Measurements from ENCODE around the gene TNK1.

The TNK1 gene

DNA sequence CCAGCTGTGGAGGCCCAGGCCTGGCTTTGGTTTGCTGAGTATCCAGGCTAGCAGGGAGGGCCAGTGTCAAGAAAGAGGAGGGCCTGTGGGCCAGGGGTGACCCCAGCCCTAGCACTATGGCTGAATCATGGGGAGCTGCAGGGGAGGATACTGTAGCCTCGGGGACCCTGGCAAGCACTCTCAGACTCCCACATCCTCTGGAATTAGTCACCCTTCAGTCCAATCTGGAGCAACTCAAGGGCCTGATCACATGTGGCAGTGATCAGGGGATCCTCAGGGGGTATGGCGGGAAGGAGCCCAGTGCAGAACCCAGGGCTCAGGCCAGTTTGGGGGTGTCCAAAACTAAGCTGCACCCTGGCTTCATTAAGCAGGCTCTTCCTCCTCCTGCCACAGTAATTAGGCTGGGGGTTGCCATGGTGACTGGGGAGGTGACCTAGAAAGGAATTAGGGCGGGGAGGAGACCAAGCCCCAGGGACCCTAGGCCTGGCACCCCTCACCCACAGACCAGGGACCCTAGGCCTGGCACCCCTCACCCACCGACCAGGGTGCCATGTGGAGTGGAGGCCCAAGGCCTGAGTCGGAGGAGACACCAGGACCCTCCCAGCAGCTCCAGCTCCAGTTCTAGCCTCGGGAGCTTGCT, 32.6 kb downstream of the TNK1 start:
- no peak for DNase-seq

DNA sequence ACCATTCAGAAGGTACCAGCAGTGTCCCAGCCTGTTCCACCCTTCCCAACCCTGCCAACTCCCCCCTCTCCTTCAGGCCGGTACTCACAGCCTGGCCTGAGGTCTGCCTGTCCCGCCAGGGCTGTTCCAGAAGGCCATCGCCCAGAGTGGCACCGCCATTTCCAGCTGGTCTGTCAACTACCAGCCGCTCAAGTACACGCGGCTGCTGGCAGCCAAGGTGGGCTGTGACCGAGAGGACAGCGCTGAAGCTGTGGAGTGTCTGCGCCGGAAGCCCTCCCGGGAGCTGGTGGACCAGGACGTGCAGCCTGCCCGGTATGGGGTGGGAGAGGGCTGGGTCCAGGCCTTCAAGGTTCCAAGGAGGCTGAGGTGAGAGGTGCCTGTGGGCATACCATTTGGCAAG, 33.9 kb downstream of the TNK1 start:
- DNase-seq: no peak

DNA sequence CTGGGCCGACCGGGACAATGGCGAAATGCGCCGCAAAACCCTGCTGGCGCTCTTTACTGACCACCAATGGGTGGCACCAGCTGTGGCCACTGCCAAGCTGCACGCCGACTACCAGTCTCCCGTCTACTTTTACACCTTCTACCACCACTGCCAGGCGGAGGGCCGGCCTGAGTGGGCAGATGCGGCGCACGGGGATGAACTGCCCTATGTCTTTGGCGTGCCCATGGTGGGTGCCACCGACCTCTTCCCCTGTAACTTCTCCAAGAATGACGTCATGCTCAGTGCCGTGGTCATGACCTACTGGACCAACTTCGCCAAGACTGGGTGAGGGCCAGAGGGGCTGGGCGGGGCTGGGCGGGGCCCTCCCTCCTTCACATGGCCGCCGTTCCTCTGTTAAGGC, 34.9 kb downstream of the TNK1 start:
- DNase-seq: no peak

DNA sequence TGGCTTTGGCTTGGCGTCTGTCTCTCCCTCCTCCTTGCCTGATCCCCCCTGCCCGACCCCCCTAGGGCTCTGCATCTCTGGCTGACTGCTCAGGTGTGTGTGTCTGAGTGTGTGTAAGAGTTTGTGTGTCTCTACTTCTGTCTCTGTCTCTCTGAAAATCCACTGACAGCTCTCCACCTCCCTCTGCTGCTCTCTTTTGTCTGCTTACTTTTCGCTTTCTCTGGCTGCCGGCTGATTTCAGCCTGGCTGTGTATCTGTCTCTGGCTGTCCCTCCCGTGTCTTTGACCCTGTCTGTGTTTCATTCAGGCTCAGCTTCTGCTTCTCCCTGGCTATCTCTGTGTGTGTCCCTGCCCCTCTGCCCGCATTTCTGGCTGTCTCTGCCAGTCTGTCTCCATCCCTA, 35.4 kb downstream of the TNK1 start:
- DNase-seq: no peak

DNA sequence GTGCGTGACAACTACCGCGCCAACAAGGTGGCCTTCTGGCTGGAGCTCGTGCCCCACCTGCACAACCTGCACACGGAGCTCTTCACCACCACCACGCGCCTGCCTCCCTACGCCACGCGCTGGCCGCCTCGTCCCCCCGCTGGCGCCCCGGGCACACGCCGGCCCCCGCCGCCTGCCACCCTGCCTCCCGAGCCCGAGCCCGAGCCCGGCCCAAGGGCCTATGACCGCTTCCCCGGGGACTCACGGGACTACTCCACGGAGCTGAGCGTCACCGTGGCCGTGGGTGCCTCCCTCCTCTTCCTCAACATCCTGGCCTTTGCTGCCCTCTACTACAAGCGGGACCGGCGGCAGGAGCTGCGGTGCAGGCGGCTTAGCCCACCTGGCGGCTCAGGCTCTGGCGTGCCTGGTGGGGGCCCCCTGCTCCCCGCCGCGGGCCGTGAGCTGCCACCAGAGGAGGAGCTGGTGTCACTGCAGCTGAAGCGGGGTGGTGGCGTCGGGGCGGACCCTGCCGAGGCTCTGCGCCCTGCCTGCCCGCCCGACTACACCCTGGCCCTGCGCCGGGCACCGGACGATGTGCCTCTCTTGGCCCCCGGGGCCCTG, 36.3 kb downstream of the TNK1 start:
- DNase-seq: no peak

DNA sequence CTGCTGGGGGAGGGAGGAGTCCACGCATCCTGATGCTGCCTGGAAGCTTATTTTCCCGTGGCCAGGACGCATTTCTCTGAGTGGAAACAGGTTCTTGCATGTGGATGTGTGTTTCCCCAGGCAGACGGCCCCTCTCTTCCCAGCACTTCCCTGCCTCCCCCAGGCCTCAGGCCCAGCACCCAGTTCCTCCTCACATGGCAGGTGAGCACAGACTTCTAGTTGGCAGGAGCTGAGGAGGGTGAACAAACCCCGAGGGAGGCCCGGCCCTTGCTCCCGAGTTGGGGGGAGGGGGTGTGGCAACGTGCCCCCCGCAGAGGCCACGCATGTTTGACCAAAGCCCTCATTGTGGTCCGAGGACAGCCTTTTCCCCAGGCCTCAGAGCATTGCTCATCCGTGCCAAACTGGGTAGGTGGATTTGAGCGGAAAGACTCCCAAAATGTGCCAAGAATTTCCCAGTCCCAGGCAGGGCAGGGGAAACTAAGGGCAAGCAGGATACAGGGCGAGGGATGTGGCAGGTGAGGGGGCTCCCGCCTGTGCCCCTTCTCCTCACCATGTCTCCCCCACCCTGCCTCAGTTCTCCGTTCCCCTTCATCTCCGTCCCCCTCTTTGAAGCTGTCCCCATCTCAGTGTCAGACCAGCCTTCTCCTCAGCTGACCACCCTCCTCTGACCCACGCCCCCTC, 37.7 kb downstream of the TNK1 start:
- DNase-seq: no peak

DNA sequence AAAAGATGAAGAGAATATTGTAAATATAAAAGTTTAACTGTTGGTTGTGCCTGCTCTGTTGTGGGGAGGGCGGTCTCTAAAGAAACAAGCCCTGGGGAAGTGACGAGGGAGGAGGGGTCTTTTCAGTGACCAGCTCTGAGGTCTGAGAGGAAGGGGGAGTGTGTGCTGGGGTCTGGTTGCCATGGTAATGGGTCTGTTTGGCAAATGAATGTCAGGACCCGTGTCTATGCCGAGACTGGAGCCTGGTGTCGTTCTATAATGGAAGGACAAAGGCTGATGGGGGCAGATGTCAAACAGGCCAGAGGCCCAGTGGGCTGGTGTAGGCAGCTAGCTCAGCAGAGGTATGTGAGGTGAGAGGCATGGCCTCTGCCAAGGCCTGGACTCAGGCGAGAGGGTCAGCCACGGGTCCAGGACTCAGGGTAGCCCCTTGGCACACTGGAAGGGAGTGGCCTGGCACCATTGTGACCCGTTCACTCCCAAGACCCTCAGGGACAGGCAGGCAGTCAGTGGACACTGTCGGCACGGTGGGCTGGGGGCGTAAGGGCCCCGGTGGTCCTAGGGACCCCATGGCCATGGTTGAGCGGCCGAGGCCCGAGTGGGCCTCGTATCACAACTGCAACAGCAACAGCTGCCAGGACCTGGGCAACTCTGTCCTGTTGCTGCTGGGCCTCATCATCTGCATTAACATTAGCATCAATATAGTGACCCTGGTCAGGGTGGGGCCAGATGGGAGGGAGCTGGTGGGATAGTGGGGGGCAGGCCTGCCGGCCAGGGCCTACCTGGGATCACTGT, 39.1 kb downstream of the TNK1 start, which contains the start of gene SPEM1:
Gene SPEM1 (plus strand): TSS at position 506 of the 792 bp plus-strand sequence. CDS start 61 bp downstream, at position 567.
- DNase-seq: no peak

DNA sequence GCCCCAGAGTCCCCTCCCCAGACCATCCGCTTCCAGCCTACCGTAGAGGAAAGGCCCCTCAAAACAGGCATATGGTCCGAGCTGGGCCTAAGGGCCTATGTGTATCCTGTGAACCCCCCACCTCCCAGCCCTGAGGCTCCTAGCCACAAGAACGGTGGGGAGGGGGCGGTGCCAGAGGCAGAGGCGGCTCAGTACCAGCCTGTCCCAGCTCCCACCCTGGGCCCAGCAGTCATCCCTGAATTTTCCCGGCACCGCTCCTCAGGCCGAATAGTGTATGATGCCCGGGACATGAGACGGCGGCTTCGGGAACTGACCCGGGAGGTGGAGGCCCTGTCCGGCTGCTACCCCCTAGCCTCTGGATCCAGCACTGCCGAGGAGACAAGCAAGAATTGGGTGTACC, 40.3 kb downstream of the TNK1 start:
- no peak for DNase-seq

DNA sequence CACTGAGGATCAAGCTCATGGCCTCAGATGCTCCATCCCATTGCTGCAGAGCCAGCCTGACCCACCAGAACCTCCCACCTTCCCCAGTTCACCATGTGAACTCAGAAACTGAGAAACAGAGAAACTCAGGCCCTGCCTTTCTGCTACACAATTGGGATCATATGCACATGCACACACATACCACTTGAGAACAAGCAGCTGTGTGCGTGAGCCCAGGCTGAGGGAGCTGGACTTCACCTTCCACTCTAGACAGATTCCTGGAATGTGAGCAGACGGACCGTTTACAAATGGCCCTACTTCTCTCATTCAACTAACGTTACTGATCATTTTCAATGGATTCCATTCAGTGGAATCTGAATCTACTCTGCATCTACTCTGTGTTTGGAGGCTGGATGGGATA, 42.8 kb downstream of the TNK1 start:
- no peak for DNase-seq

DNA sequence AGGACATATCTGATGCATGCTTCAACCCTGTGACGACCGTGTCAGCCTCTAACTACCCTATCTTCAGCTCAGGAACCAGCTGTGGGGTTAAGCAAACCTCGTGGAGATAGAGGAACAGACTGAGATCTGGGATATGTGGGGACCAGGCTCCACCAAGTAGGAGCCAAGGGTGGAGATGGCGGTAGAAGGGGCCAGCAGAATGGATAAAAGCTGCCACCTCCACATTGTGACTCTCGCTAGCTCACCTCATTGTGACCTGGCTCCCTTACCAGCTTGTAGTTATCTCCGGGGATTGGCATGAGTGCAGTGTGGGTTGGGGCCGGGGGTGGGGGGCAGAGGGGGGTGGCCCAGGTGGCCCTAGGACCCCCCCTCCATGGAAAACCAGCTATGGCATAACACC, 44.4 kb downstream of the TNK1 start, which contains the start of gene SPEM2:
Gene SPEM2 (plus strand): TSS at position 301 of the 400 bp plus-strand sequence. CDS start 73 bp downstream, at position 374.
- no peak for DNase-seq

DNA sequence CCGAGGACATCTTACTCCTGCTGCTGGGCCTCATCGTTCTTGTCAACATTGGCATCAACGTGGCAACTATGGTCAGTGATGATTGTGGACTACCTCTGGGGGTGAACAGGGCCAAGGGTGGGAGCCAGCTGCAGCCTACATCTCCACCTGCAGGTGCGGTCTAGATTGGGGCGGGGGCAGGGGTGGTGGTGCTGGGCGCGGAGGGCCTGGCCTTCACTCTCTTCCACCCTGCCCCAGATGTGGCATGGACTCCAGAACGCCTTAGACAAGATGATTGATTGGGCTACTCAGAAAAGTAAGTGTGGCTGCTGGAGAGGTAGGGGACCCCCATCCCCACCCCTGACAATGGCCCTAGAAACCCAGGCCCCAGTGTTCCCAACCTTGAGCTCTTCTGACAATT, 44.9 kb downstream of the TNK1 start:
- no peak for DNase-seq

DNA sequence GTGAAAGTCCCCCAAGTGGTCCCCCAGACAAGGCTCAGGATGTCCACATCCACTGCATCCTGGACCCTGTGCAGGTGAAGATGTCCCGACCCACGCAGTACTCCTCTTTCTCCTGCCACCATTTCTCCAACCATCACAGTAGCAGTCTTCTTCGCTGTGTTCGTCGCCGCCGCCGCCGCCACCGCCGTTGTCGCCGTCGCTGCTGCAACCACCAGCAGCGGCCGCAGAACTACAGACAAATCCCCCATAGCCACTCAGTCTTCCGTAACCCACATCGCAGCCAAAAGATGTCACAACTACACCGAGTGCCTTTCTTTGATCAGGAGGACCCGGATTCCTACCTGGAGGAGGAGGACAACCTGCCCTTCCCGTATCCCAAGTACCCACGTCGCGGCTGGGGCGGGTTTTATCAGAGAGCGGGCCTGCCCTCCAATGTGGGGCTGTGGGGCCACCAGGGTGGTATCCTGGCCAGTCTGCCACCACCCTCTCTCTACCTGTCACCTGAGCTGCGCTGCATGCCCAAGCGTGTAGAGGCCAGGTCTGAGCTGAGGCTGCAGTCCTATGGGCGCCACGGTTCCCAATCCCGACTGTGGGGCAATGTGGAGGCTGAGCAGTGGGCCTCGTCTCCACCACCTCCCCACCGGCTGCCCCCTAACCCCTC, 45.4 kb downstream of the TNK1 start:
- no peak for DNase-seq

DNA sequence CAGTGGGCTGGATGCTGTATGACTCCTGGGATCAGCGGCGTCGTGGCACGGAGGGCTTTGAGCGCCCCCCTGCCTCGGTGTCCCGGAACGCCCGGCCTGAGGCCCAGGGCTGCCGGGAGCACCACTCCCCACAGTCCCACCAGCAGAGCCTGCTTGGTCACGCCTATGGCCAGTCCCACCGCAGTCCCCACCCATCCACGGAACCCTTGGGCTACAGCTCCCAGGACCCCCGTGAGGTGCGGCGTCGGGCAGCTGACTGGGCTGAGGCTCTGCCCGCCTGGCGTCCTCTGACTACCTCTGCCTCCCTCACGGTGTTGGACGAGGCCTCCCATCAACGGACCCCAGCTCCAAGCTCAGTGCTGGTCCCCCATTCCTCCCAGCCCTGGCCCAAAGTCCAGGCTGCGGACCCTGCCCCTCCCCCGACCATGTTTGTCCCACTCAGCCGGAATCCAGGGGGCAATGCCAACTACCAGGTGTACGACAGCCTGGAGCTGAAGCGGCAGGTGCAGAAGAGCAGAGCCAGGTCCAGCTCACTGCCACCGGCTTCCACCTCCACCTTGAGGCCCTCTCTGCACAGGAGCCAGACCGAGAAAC, 46.1 kb downstream of the TNK1 start:
- DNase-seq: no peak

DNA sequence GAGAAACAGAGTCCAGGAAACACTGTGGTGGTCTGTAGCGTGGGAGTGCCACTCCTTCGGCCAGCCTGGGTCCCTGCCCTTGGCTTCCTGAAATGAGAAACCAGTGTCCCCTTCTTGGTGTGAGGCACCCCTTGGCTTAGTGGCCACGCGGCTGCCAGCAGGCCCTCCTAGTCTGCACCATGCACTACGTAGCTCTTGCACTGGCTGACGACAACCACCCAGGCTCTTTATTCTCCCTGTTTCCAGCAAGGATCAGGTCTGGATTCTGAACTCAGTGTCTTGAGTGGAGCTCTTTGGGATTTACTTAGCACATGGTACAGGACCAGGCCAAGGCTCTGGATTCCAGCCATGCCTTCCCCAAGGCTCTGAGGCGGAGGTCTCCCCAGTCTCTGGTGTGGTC, 46.7 kb downstream of the TNK1 start:
- no peak for DNase-seq

DNA sequence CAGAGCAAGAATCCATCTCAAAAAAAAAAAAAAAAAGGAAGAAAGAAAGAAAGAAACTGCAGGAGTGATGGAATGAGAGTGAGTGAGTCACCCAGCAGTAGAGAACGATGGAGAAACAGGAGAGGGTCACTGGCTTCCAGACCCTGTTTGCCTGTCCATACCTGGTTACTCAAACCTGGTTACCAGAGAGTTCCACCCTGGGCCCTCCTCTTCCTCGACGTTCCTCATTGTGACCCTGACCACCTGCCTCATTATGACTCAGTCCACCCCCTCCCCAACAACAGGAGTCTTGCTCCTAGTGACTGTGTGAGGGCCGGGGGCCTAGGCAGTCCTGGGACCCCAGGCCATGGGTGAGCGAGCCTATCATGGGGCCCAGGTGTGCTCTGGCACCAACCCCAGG, 47.7 kb downstream of the TNK1 start, which contains the start of gene SPEM3:
Gene SPEM3 (plus strand): TSS at position 301 of the 400 bp plus-strand sequence. CDS start 46 bp downstream, at position 347.
- DNase-seq: no peak

DNA sequence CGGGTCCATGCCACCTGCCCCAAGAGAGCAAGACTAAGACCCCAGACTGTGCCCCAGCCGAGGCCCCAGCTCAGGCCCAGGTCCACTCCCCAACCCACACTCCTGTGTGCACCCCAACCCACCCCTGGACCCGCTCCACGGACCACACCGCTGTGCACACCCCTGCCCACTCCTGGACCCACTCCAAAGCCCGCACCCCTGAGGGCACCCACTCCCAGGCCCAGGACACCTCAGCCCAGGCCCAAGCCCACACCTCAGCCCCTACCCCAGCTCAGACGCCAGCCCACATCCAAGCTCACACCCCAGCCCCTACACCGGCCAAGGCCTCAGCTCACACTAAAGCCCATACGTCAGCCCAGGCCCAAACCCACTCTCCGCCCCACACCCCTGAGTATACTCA, 48.8 kb downstream of the TNK1 start:
- no peak for DNase-seq

DNA sequence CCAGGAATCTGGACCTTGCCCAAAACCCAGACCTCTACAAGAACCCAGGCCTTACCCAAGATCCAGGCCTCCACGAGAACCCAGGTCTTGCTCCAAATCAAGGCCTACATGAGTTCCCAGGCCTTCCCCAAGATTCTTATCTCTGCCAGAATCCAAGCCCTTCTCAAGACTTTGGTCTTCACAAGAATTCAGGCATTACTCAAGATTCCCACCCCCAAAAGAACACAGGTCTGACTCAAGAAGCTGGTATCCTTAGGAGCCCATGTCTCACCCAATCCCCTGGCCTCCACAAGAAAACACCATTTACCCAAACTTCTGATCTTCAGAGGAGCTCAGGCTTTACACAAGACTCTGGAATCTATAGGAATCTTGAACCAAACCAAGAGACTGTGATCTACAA, 50.3 kb downstream of the TNK1 start:
- no peak for DNase-seq

DNA sequence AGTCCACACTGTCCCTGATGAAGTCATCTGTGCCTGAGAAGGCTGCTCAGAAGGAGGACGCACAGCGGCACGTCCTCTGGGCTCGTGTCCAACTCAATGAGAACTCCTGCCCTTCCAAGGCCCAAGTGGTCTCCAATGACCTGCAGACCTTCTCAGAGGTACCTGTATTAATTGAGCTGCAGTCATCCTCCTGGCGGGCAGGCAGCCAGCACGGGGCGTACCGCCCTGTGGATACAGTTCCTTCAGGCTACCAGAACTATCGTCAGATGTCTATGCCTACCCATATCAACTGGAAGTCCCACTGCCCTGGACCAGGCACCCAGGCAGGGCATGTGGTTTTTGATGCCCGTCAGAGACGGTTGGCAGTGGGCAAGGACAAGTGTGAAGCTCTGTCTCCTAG, 51.4 kb downstream of the TNK1 start:
- DNase-seq: no peak

DNA sequence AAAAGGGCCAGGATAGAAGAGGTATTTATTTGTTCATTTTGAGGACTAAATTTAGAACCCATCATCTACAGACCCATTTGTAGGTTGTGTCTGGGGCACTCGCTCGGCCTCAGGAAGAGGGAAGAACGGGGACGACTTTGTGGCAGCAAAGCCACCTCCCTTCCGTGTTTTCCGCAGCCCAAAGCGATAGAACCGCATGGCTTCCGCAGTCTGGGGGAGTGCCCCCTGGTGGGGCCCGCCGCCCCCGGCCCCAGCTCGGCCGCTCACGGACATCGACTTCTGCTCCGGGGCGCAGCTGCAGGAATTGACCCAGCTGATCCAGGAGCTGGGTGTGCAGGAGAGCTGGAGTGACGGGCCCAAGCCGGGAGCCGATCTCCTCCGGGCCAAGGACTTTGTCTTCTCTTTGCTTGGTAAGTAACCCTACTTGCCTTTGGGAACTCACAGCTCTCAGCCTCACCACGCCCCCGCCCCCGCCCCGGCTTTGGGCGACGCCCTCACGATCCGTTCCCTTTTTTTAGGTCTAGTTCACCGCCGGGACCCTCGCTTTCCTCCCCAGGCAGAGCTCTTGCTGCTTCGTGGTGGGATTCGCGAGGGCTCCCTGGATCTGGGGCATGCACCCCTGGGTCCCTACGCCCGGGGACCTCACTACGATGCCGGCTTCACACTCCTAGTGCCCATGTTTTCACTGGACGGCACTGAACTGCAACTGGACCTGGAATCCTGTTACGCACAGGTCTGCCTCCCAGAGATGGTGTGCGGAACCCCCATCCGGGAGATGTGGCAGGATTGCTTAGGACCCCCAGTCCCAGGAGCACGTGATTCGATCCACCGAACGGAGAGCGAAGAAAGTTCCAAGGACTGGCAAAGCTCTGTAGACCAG, 55.0 kb downstream of the TNK1 start:
- peak; percentile 34 to 43 for DNase-seq

DNA sequence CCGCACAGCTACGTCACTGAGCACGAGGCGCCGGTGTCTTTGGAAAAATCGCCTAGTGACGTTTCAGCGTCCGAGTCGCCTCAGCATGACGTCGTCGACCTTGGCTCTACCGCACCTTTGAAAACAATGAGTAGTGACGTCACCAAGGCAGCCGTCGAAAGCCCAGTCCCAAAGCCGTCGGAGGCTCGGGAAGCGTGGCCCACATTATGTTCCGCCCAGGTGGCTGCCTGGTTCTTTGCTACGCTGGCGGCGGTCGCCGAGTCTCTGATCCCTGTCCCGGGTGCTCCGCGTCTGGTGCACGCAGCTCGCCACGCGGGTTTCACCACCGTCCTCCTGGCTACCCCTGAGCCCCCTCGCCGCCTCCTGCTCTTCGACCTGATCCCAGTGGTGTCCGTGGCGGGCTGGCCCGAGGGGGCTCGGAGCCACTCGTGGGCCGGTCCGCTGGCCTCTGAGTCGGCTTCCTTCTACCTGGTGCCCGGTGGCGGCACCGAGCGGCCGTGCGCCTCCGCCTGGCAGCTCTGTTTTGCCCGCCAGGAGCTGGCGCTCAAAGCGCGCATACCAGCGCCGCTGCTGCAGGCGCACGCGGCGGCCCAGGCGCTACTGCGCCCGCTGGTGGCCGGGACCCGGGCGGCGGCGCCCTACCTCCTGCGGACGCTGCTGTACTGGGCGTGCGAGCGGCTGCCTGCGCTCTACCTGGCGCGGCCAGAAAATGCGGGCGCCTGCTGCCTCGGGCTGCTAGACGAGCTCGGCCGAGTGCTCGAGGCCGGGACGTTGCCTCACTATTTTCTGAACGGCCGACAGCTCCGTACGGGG, 55.9 kb downstream of the TNK1 start:
- peak; percentile 83 to 92 for DNase-seq
